ENCODE measurements around the gene TFRC.
"Not testable (repeated sequence)": the region's sequence is repeated elsewhere in the genome, so short reads cannot be mapped to it uniquely, and the experiment has no call there.

Gene TFRC

GRCh38 chr3:196063049-196063448, 18.8 kb downstream of the TFRC start:
- Histone ChIP-seq H4K20me1 (ENCODE audit: insufficient read depth, low read length, poor library complexity, severe bottlenecking) (peaks cover 98% of the 10 kb centered on the region), H3F3A (ENCODE audit: low read depth) (peaks cover 53% of the 10 kb centered on the region), H3K36me3 (ENCODE audit: insufficient read depth, low read length) (peaks cover 99% of the 10 kb centered on the region), H3K9ac (ENCODE audit: low read depth, low read length, poor library complexity, severe bottlenecking) (no peak overlapping the region), H3K4me1 (ENCODE audit: insufficient read depth, low read length, poor library complexity, severe bottlenecking) (peaks cover 41% of the 10 kb centered on the region), H3K9me2 (replicated peaks; ENCODE audit: low read depth, low read length) (no peaks in the 10 kb centered on the region), H2AFZ (ENCODE audit: low read length) (no peak overlapping the region), H3K4me3 (ENCODE audit: low read length, poor library complexity, severe bottlenecking) (no peak overlapping the region), H3K4me2 (ENCODE audit: low read depth, low read length, poor library complexity, severe bottlenecking) (peak overlapping the region; percentile 17), H3K79me2 (ENCODE audit: insufficient read depth, low read length) (peaks cover 100% of the 10 kb centered on the region), H3K27me3 (ENCODE audit: insufficient read depth, low read length, poor library complexity, severe bottlenecking) (no peaks in the 10 kb centered on the region), H3K9me3 (ENCODE audit: insufficient read depth, low read depth, low read length) (no peaks in the 10 kb centered on the region)
- TF ChIP-seq EZH2phosphoT487 (IDR thresholded peaks at IDR 0.05; ENCODE audit: borderline replicate concordance) (no peak), CTCF (conservative IDR thresholded peaks at IDR 0.05; ENCODE audit: low read length) (no peak)

- Histone ChIP-seq H3K4me3 (ENCODE audit: low read length, poor library complexity, severe bottlenecking) (no peak overlapping the region), H3K4me1 (ENCODE audit: insufficient read depth, low read length, poor library complexity, severe bottlenecking) (peaks cover 22% of the 10 kb centered on the region), H3K79me2 (ENCODE audit: insufficient read depth, low read length) (peaks cover 100% of the 10 kb centered on the region), H4K20me1 (ENCODE audit: insufficient read depth, low read length, poor library complexity, severe bottlenecking) (peaks cover 98% of the 10 kb centered on the region), H3F3A (ENCODE audit: low read depth) (peaks cover 45% of the 10 kb centered on the region), H3K9me3 (ENCODE audit: insufficient read depth, low read depth, low read length) (no peaks in the 10 kb centered on the region), H3K9me2 (replicated peaks; ENCODE audit: low read depth, low read length) (no peaks in the 10 kb centered on the region), H2AFZ (ENCODE audit: low read length) (no peak overlapping the region), H3K4me2 (ENCODE audit: low read depth, low read length, poor library complexity, severe bottlenecking) (no peak overlapping the region), H3K27me3 (ENCODE audit: insufficient read depth, low read length, poor library complexity, severe bottlenecking) (no peaks in the 10 kb centered on the region), H3K36me3 (ENCODE audit: insufficient read depth, low read length) (peaks cover 99% of the 10 kb centered on the region), H3K9ac (ENCODE audit: low read depth, low read length, poor library complexity, severe bottlenecking) (no peak overlapping the region)
- TF ChIP-seq EZH2phosphoT487 (IDR thresholded peaks at IDR 0.05; ENCODE audit: borderline replicate concordance) = no peak
- no peak for TF ChIP-seq CTCF (conservative IDR thresholded peaks at IDR 0.05; ENCODE audit: low read length)
These were observed 21.1 kb downstream of the TFRC start for GRCh38 chr3:196060834-196061233.

GRCh38 chr3:196057760-196058331, 24.0 kb downstream of the TFRC start:
- Histone ChIP-seq H3K36me3 (ENCODE audit: insufficient read depth, low read length) (peaks cover 98% of the 10 kb centered on the region), H3K27me3 (ENCODE audit: insufficient read depth, low read length, poor library complexity, severe bottlenecking) (no peaks in the 10 kb centered on the region), H4K20me1 (ENCODE audit: insufficient read depth, low read length, poor library complexity, severe bottlenecking) (peaks cover 96% of the 10 kb centered on the region), H2AFZ (ENCODE audit: low read length) (no peak overlapping the region), H3K9ac (ENCODE audit: low read depth, low read length, poor library complexity, severe bottlenecking) (no peak overlapping the region), H3K4me2 (ENCODE audit: low read depth, low read length, poor library complexity, severe bottlenecking) (no peak overlapping the region), H3F3A (ENCODE audit: low read depth) (peaks cover 49% of the 10 kb centered on the region), H3K9me3 (ENCODE audit: insufficient read depth, low read depth, low read length) (no peaks in the 10 kb centered on the region), H3K4me1 (ENCODE audit: insufficient read depth, low read length, poor library complexity, severe bottlenecking) (peaks cover 6% of the 10 kb centered on the region), H3K4me3 (ENCODE audit: low read length, poor library complexity, severe bottlenecking) (no peak overlapping the region), H3K9me2 (replicated peaks; ENCODE audit: low read depth, low read length) (no peaks in the 10 kb centered on the region), H3K79me2 (ENCODE audit: insufficient read depth, low read length) (peaks cover 93% of the 10 kb centered on the region)
- TF ChIP-seq EZH2phosphoT487 (IDR thresholded peaks at IDR 0.05; ENCODE audit: borderline replicate concordance) (no peak), CTCF (conservative IDR thresholded peaks at IDR 0.05; ENCODE audit: low read length) (no peak)

- Histone ChIP-seq H4K20me1 (ENCODE audit: insufficient read depth, low read length, poor library complexity, severe bottlenecking) (peaks cover 97% of the 10 kb centered on the region), H3K4me2 (ENCODE audit: low read depth, low read length, poor library complexity, severe bottlenecking) (peak overlapping the region; percentile 3), H3K36me3 (ENCODE audit: insufficient read depth, low read length) (peaks cover 98% of the 10 kb centered on the region), H3F3A (ENCODE audit: low read depth) (peaks cover 56% of the 10 kb centered on the region), H3K79me2 (ENCODE audit: insufficient read depth, low read length) (peaks cover 87% of the 10 kb centered on the region)
- not testable (repeated sequence) for H2AFZ ChIP-seq (ENCODE audit: low read length); H3K9me3 ChIP-seq (ENCODE audit: insufficient read depth, low read depth, low read length); H3K9ac ChIP-seq (ENCODE audit: low read depth, low read length, poor library complexity, severe bottlenecking); H3K9me2 ChIP-seq (replicated peaks; ENCODE audit: low read depth, low read length); H3K27me3 ChIP-seq (ENCODE audit: insufficient read depth, low read length, poor library complexity, severe bottlenecking); H3K4me1 ChIP-seq (ENCODE audit: insufficient read depth, low read length, poor library complexity, severe bottlenecking); H3K4me3 ChIP-seq (ENCODE audit: low read length, poor library complexity, severe bottlenecking)
These were observed 25.5 kb downstream of the TFRC start for GRCh38 chr3:196056371-196056770.
